Body of pancreas (tissue), 4 donors: Measurements from ENCODE around the gene NDUFA13. TPM values are rescaled to one million over a fixed set of nuclear protein-coding genes. Genes with fewer than 3 reads are reported as not detected.

Experiments used
- ATAC-seq: fragments of 150-250 bp; one replicate; pipeline ENCODE4 v1.9.1; 2016
- DNase-seq, 4 donors: peaks; one replicate each; pipeline ENCODE4 v3.0.0-alpha.2; 2019
- H3K27ac ChIP-seq, 4 donors: fragments of 200-600 bp; sonication (generic); 1 replicate in 3 of 4; 2 replicates in 1 of 4; pipeline versions ENCODE4 v1.5.1 to v1.6.1; 2016 to 2019; ENCODE audit warnings: mild to moderate bottlenecking in 1 of 4, mixed read lengths in 1 of 4, moderate library complexity in 1 of 4
- H3K27me3 ChIP-seq, 2 donors: fragments of 200-600 bp; sonication (generic); one replicate each; pipeline ENCODE4 v1.6.0; 2016; ENCODE audit warnings: mild to moderate bottlenecking in 1 of 2
- H3K36me3 ChIP-seq, 2 donors: fragments of 200-600 bp; sonication (generic); replicated peaks in 1 of 2; 2 replicates each; pipeline ENCODE4 v1.5.1; 2016; ENCODE audit warnings: low read depth in 2 of 2; ENCODE audit not compliant: insufficient read depth in 1 of 2
- H3K4me1 ChIP-seq: fragments of 200-600 bp; sonication (generic); one replicate; pipeline ENCODE4 v1.6.0; 2016
- H3K4me3 ChIP-seq, 2 donors: fragments of 200-600 bp; sonication (generic); 1 replicate in 1 of 2; 2 replicates in 1 of 2; pipeline ENCODE4 v1.5.1; 2016 to 2019
- H3K9me3 ChIP-seq, 3 donors: fragments of 200-600 bp; sonication (generic); 1 replicate in 2 of 3; 2 replicates in 1 of 3; pipeline ENCODE4 v1.5.1; 2016
- POLR2A ChIP-seq, 3 donors: fragments of 450-650 bp; IDR thresholded peaks; one replicate each; pipeline ENCODE4 v1.6.1; 2016; ENCODE audit warnings: antibody characterized with exemption in 3 of 3, mild to moderate bottlenecking in 2 of 3
- WGBS, 2 donors: methylation state at CpG; one replicate each; pipeline ENCODE4 v1.1.5; 2017; 5-methylcytosine and 5-hydroxymethylcytosine counted together
- intact Hi-C: fragments of 100-400 bp; cut with DNase I; formaldehyde crosslinking; loops from one replicate; pipeline ENCODE4 v1.15.1; 2023
- total RNA-seq, 2 donors: library from RNA; depleted of rRNA; stranded (reverse); fragments of >200 nt; gene quantifications; one replicate each; pipeline ENCODE4 v1.1.0, GENCODE V29; 2016
- TF ChIP-seq, protein P1 (sequence below), 7 experiments: fragments of 450-650 bp in 4 of 7; fragments of 200-600 bp in 3 of 7; sonication (generic) in 3 of 7; IDR thresholded peaks; one replicate each; pipeline ENCODE4 v1.5.1; 2016 to 2019; ENCODE audit warnings: antibody characterized with exemption in 7 of 7

NDUFA13 gene
- total RNA-seq, 2 donors from 2014 or later, result 32.0 to 38.4 TPM

DNA sequence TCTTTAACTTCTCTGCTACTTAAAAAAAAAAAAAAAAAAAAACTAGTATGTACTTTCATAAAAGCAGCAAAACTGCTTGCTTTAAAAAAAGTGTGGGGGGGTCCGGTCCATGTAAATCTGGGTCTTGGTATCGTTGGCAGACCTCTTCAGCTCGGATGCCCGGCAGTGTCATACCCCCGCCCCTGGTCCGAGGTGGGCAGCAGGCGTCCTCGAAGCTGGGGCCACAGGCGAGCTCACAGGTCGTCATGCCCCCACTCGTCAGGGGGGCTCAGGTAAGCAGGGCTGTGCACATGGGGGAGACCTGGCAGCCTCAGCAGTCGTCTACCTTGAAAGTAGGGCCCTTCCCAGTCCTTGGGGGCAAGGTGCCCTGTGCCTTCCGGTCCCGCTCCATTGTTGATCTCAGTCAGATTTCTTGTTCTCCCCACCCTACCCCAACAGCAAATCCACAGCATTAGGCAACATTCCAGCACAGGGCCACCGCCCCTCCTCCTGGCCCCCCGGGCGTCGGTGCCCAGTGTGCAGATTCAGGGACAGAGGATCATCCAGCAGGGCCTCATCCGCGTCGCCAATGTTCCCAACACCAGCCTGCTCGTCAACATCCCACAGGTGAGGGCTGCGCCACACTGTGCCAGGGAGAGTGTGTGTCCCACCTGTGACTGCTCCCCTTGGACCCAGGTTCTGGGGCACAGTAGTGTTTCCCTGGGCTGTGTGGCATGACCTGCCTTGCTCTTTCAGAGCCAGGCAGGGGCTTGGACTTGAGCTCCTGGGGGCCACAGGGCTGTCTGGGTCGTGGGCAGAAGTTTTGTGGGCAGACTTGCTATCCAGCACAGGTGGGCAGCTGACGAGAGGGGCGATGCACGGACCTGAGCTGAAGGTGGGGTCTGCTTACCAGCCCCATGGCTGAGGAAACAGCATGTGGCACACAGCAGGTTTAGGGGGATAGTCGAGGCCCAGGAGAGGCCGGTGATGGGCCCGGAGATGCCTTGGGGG lies 20.1 kb upstream of the NDUFA13 start:
- no peaks in the 10 kb centered on the region for H3K4me1 ChIP-seq
- H3K36me3 ChIP-seq, result peaks cover 5 to 32% of the 10 kb centered on the region in 2 donors
- no peaks in the 10 kb centered on the region for H3K9me3 ChIP-seq
- ATAC-seq, result no peak
- H3K4me3 ChIP-seq, result no peak overlapping the region
- no peaks in the 10 kb centered on the region for H3K27me3 ChIP-seq
- no peak for DNase-seq
- no peak overlapping the region for H3K27ac ChIP-seq
- TF ChIP-seq POLR2A (IDR thresholded peaks at IDR 0.05), result no peak
- 88 to 90% methylated on average over 13 to 30 of the region's 30 CpGs for WGBS, 2 donors
- intact Hi-C loops, result no loop called here

DNA sequence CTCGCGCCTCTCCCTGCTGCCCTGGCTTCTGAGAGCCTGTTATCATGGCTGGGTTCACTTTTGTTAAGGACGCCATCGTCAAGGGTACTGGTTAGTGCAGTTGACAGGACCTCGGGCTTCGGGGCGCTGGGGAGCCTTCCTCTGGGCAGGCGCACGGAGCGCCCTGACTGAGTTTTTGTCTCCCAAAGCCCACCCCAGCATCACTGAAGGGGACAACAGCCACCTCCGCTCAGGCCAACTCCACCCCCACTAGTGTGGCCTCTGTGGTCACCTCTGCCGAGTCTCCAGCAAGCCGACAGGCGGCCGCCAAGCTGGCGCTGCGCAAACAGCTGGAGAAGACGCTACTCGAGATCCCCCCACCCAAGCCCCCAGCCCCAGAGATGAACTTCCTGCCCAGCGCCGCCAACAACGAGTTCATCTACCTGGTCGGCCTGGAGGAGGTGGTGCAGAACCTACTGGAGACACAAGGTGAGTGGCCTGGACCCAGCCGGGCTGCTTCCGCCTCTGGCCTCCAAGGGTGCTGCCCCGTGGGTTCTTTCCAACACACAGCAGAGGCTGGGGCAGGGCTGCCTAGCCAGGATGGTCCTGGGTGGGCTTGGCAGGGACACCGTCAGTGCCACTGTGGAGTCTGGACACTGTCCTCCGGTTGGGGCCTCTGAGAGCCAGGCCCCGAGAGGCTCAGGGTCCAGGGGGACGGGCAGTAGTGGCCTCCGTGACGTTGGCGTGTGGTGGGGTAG lies 17.6 kb upstream of the NDUFA13 start:
- intact Hi-C loops, result no loop called here
- DNase-seq, result no peak
- H3K9me3 ChIP-seq, result no peaks in the 10 kb centered on the region
- H3K4me3 ChIP-seq, result no peak overlapping the region
- no peaks in the 10 kb centered on the region for H3K27me3 ChIP-seq
- TF ChIP-seq, protein P1, sequence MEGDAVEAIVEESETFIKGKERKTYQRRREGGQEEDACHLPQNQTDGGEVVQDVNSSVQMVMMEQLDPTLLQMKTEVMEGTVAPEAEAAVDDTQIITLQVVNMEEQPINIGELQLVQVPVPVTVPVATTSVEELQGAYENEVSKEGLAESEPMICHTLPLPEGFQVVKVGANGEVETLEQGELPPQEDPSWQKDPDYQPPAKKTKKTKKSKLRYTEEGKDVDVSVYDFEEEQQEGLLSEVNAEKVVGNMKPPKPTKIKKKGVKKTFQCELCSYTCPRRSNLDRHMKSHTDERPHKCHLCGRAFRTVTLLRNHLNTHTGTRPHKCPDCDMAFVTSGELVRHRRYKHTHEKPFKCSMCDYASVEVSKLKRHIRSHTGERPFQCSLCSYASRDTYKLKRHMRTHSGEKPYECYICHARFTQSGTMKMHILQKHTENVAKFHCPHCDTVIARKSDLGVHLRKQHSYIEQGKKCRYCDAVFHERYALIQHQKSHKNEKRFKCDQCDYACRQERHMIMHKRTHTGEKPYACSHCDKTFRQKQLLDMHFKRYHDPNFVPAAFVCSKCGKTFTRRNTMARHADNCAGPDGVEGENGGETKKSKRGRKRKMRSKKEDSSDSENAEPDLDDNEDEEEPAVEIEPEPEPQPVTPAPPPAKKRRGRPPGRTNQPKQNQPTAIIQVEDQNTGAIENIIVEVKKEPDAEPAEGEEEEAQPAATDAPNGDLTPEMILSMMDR (IDR thresholded peaks at IDR 0.05), result no peak
- H3K36me3 ChIP-seq, result peaks cover 18 to 40% of the 10 kb centered on the region in 2 donors
- H3K4me1 ChIP-seq, result no peaks in the 10 kb centered on the region
- no peak overlapping the region for H3K27ac ChIP-seq
- WGBS, 2 donors, result 90 to 93% methylated on average over 3 to 25 of the region's 33 CpGs
- no peak for ATAC-seq

DNA sequence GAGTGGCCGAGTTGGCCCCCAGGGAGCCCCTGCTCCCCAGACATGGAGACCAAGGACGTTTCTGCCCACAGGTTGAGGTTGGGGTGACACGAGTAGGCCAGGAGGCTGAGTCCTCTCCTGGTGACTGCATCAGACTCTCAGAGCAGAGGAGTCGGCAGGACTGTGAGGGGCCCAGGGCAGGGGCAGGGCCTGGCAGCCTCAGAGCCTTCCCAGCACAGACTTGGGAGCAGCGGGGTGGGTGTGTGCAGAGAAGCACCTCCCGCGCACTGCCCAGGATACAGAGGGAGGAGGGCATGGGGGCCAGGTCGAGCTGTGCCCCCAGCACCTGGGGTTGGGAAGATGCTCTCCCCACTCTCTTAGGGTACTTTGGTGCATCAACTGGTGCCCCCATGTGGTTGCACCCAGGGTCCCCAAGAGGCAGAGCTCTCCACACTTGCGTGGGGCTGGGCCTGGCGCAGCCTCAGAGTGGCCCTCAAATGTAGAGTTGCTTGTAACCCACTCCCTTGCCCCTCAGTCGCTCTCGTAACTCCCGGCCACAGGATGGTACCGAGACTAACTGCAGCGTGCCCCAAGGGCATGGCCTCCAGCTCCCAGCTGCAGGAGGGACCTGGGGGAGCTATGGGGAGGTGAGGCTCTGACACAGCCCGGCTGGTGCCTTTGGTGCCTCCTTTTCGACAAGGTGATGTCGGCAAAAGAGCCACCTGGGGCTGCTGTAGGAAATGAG lies 16.6 kb upstream of the NDUFA13 start:
- Histone ChIP-seq H3K4me1 (no peaks in the 10 kb centered on the region), H3K36me3 (peaks cover 17 to 33% of the 10 kb centered on the region in 2 donors), H3K9me3 (no peaks in the 10 kb centered on the region), H3K4me3 (no peak overlapping the region), H3K27me3 (no peaks in the 10 kb centered on the region), H3K27ac (no peak overlapping the region)
- no peak for DNase-seq
- TF ChIP-seq, protein P1 (IDR thresholded peaks at IDR 0.05), result no peak
- no peak for TF ChIP-seq POLR2A (IDR thresholded peaks at IDR 0.05)
- no peak for ATAC-seq
- 75 to 85% methylated on average over 4 to 17 of the region's 18 CpGs for WGBS, 2 donors
- intact Hi-C loops, result no loop called here

DNA sequence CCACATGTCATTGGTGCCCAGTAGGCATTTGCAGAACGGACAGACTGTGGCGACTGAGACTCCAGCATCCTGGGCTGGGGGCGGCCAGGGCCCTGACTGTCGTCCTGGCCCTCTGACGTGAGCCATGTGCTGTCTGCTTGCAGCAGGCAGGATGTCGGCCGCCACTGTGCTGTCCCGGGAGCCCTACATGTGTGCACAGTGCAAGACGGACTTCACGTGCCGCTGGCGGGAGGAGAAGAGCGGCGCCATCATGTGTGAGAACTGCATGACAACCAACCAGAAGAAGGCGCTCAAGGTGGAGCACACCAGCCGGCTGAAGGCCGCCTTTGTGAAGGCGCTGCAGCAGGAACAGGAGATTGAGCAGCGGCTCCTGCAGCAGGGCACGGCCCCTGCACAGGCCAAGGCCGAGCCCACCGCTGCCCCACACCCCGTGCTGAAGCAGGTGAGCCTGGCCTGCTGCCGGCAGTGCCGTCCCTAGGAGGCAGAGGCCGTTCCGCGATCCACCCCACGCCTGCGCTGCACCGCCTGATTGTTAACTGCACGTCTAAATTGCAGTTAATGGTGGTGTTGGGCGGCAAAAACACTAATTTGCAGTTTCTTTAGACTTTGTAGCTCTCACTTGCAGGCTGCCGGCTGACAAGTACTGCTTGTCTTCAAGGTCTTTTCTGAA lies 14.9 kb upstream of the NDUFA13 start:
- 91 to 96% methylated on average over 12 to 34 of the region's 34 CpGs for WGBS, 2 donors
- Histone ChIP-seq H3K27me3 (no peaks in the 10 kb centered on the region), H3K9me3 (no peaks in the 10 kb centered on the region), H3K36me3 (peaks cover 13 to 25% of the 10 kb centered on the region in 2 donors), H3K4me3 (no peak overlapping the region), H3K27ac (no peak overlapping the region), H3K4me1 (no peaks in the 10 kb centered on the region)
- TF ChIP-seq, protein P1 (IDR thresholded peaks at IDR 0.05), result no peak
- TF ChIP-seq POLR2A (IDR thresholded peaks at IDR 0.05), result no peak
- intact Hi-C loops, result no loop called here
- DNase-seq (no peak), ATAC-seq (no peak)
